SIG-M5 (cell line): ENCODE data around the gene ZNF598.

ENCODE experiments used
- DNase-seq: peaks from one replicate; lab custom pipeline; 2025; lab: John Stamatoyannopoulos, UW

The ZNF598 gene

GRCh38 chr16:2009791-2010510 lies at the start of gene ZNF598:
Gene ZNF598, minus strand, starts transcription at chr16:2009821.
- no peak for DNase-seq

- DNase-seq, result no peak
These were observed 49.3 kb upstream of the ZNF598 start for GRCh38 chr16:2058872-2059271.

- DNase-seq, result no peak
These were observed 48.8 kb upstream of the ZNF598 start for GRCh38 chr16:2058420-2058819.

- DNase-seq, result no peak
These were observed 47.8 kb upstream of the ZNF598 start for GRCh38 chr16:2057438-2057837.

GRCh38 chr16:2056681-2057407 lies 47.2 kb upstream of the ZNF598 start:
- DNase-seq, result no peak

GRCh38 chr16:2056077-2056476 lies 46.5 kb upstream of the ZNF598 start:
- no peak for DNase-seq

- DNase-seq, result no peak
These were observed 45.1 kb upstream of the ZNF598 start for GRCh38 chr16:2054543-2055245.

GRCh38 chr16:2053897-2054296 lies 44.3 kb upstream of the ZNF598 start:
- DNase-seq, result no peak

GRCh38 chr16:2053211-2053610 lies 43.6 kb upstream of the ZNF598 start:
- no peak for DNase-seq

GRCh38 chr16:2048116-2048543 lies 38.5 kb upstream of the ZNF598 start:
- DNase-seq, result no peak

GRCh38 chr16:2047330-2048115 lies 37.9 kb upstream of the ZNF598 start, which contains the start of the genes NTHL1 and TSC2:
Gene NTHL1, minus strand, starts transcription at chr16:2047834. Its CDS starts 11 bp downstream, at chr16:2047823.
Gene TSC2, plus strand, starts transcription at chr16:2047985. Its CDS starts 631 bp downstream, at chr16:2048616.
- peak; percentile 67 for DNase-seq

- DNase-seq, result no peak
These were observed 37.3 kb upstream of the ZNF598 start for GRCh38 chr16:2046893-2047329.

GRCh38 chr16:2045965-2046892 lies 36.6 kb upstream of the ZNF598 start:
- no peak for DNase-seq

GRCh38 chr16:2044541-2044940 lies 34.9 kb upstream of the ZNF598 start:
- DNase-seq, result no peak

- DNase-seq, result no peak
These were observed 34.2 kb upstream of the ZNF598 start for GRCh38 chr16:2043667-2044451.

- no peak for DNase-seq
These were observed 33.5 kb upstream of the ZNF598 start for GRCh38 chr16:2042986-2043666.

GRCh38 chr16:2042171-2042985 lies 32.8 kb upstream of the ZNF598 start:
- DNase-seq, result no peak

- no peak for DNase-seq
These were observed 31.3 kb upstream of the ZNF598 start for GRCh38 chr16:2040787-2041522.
